GM12875 (cell line): Measurements from ENCODE around the gene PLXNC1.

Experiments
- H3K4me3 ChIP-seq: one replicate; pipeline ENCODE4 v1.5.1; 2011; ENCODE audit warnings: low read depth, low read length, control low read depth
- TF ChIP-seq, protein P1 (sequence below): IDR thresholded peaks from 2 replicates; pipeline ENCODE4 v1.5.1; 2011; ENCODE audit warnings: low read depth, mild to moderate bottlenecking, control low read depth, inconsistent platforms, low read length, moderate library complexity, borderline replicate concordance; ENCODE audit not compliant: insufficient read depth

PLXNC1 gene

DNA sequence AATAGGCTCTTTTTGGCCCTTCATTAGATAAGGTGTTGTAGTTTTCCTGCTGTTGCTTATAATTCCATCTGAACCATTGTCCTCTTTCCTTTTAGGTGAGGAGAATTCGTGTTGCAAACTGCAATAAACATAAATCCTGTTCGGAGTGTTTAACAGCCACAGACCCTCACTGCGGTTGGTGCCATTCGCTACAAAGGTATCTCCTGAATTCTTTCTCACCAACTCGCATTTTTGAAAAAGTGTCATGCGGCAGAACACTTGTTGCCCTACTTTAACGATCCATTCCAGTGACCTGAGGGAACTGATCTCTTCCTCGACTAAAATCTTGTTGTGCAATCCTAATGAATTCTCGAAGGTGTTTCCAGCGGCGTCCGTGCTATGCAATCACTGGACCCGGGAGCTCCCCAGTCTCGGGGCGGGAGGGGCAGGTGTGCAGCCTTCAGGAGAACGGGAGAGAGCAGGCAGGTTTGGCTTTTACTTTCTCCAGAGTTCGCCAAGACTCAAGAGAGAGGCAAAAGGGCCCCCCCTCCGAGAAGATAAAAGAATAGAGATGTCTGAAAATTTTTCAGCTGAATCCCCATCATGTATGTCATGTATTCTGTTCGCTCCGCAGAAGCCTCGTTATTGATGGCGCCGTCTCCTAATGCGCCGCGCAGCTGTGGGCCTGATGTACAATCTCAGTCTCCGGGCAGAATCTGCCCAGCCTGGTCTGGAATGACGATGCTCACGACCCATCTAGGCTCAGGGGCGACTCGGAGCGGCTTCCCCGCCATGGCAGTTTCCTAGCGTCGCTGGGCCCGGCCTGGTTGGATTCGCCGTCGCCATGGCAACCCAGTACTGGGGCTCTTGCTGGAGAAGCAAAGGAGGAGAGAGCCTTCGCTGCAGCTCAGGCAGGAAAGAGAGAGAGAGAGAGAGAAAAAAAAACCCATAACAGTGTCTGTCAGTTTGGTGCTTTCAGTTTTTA lies 38.2 kb downstream of the PLXNC1 start:
- no peak overlapping the region for H3K4me3 ChIP-seq
- TF ChIP-seq, protein P1, sequence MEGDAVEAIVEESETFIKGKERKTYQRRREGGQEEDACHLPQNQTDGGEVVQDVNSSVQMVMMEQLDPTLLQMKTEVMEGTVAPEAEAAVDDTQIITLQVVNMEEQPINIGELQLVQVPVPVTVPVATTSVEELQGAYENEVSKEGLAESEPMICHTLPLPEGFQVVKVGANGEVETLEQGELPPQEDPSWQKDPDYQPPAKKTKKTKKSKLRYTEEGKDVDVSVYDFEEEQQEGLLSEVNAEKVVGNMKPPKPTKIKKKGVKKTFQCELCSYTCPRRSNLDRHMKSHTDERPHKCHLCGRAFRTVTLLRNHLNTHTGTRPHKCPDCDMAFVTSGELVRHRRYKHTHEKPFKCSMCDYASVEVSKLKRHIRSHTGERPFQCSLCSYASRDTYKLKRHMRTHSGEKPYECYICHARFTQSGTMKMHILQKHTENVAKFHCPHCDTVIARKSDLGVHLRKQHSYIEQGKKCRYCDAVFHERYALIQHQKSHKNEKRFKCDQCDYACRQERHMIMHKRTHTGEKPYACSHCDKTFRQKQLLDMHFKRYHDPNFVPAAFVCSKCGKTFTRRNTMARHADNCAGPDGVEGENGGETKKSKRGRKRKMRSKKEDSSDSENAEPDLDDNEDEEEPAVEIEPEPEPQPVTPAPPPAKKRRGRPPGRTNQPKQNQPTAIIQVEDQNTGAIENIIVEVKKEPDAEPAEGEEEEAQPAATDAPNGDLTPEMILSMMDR = no peak

DNA sequence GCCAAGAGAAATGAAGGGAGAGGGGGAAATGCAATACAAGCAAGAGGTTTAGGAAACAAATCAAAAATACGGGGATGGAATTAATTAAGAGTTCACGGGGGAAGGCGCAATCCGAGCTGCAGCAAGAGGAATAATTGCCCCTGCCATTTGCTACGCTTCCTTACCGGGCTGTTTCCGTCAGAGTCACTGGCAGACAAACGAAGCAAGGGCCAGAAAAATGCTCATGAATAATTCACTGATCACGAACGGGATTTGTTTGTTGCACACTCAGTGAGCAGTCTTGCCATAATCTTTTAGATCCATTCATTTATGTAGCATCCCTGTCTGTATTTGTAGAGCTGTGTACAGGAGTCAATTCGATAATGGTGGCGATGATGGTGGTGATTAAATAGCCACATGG lies 39.0 kb downstream of the PLXNC1 start:
- TF ChIP-seq, protein P1 = no peak
- H3K4me3 ChIP-seq = no peak overlapping the region

- no peak overlapping the region for H3K4me3 ChIP-seq
- TF ChIP-seq, protein P1 = no peak
Observed at GRCh38 chr12:94190623-94191022, 42.2 kb downstream of the PLXNC1 start.

GRCh38 chr12:94191023-94191422 lies 42.6 kb downstream of the PLXNC1 start:
- TF ChIP-seq, protein P1 = no peak
- no peak overlapping the region for H3K4me3 ChIP-seq

GRCh38 chr12:94191811-94192210 lies 43.4 kb downstream of the PLXNC1 start:
- TF ChIP-seq, protein P1 = no peak
- H3K4me3 ChIP-seq = no peak overlapping the region

GRCh38 chr12:94192506-94192905 lies 44.1 kb downstream of the PLXNC1 start:
- TF ChIP-seq, protein P1 = no peak
- no peak overlapping the region for H3K4me3 ChIP-seq

DNA sequence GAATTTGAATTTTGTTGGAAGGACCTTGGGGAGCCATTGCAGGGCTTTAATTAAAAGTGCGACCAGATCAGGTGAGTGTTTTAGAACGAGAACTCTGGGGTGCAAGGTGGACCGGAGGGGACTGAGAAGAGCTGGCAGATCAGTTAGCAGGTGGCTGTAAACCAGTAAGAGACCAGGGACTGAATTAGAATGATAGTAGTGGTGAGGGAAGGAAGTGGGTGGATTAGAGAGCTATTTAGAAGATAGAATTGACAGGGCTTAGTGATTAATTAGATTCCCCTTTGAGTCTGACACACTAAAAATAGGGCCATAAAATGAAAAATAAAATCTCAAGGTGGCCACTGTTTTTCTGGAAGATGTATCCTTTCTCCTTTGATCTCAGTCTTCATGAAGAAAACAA lies 44.8 kb downstream of the PLXNC1 start:
- H3K4me3 ChIP-seq = no peak overlapping the region
- TF ChIP-seq, protein P1 = no peak
